NCI-H1092 (cell line): ENCODE data around the gene OMD.

Experiments used
- DNase-seq: peaks from one replicate; lab custom pipeline; 2025; lab: John Stamatoyannopoulos, UW

Gene OMD

GRCh38 chr9:92424340-92424739 is at the start of gene OMD:
Gene OMD (minus strand): TSS chr9:92424471. CDS start chr9:92417558, 6,913 bp downstream.
- DNase-seq, result no peak

- no peak for DNase-seq
These were observed 43.9 kb upstream of the OMD start for GRCh38 chr9:92468206-92468605.

- DNase-seq, result no peak
These were observed 43.2 kb upstream of the OMD start for GRCh38 chr9:92467511-92467910.

GRCh38 chr9:92467041-92467440 is 42.8 kb upstream of the OMD start:
- DNase-seq, result no peak

GRCh38 chr9:92463984-92464383 is 39.7 kb upstream of the OMD start:
- DNase-seq, result no peak

GRCh38 chr9:92463387-92463786 is 39.1 kb upstream of the OMD start:
- no peak for DNase-seq

GRCh38 chr9:92457576-92457975 is 33.3 kb upstream of the OMD start:
- no peak for DNase-seq

GRCh38 chr9:92455217-92455616 is 30.9 kb upstream of the OMD start:
- no peak for DNase-seq

GRCh38 chr9:92446536-92446935 is 22.3 kb upstream of the OMD start:
- no peak for DNase-seq

- DNase-seq, result no peak
These were observed 20.6 kb upstream of the OMD start for GRCh38 chr9:92444841-92445240.

- DNase-seq, result no peak
These were observed 16.4 kb upstream of the OMD start for GRCh38 chr9:92440751-92441046.

- DNase-seq, result no peak
These were observed 15.9 kb upstream of the OMD start for GRCh38 chr9:92439921-92440750.

GRCh38 chr9:92438900-92439526 is 14.7 kb upstream of the OMD start:
- DNase-seq, result no peak

GRCh38 chr9:92435263-92435662 is 11.0 kb upstream of the OMD start:
- DNase-seq, result no peak

- no peak for DNase-seq
These were observed 8.8 kb upstream of the OMD start for GRCh38 chr9:92432972-92433548.

- no peak for DNase-seq
These were observed 8.1 kb upstream of the OMD start for GRCh38 chr9:92432350-92432749.

- no peak for DNase-seq
These were observed 5.6 kb upstream of the OMD start for GRCh38 chr9:92429836-92430235.

GRCh38 chr9:92426501-92427145 is 2.4 kb upstream of the OMD start:
- no peak for DNase-seq

- DNase-seq, result no peak
These were observed 1.2 kb upstream of the OMD start for GRCh38 chr9:92425474-92425873.

- no peak for DNase-seq
These were observed 659 bp downstream of the OMD start for GRCh38 chr9:92423612-92424011.

GRCh38 chr9:92422611-92423338 is 1.5 kb downstream of the OMD start:
- DNase-seq, result no peak

- no peak for DNase-seq
These were observed 9.7 kb downstream of the OMD start for GRCh38 chr9:92414566-92414965.
